AG09309 (cell line): ENCODE data around the gene ADPRHL1.
"Not testable (repeated sequence)": the region's sequence is repeated elsewhere in the genome, so short reads cannot be mapped to it uniquely, and the experiment has no call there.

Source experiments
- DNase-seq: peaks from one replicate; pipeline ENCODE4 v3.0.0-alpha.2; 2010; ENCODE audit warnings: low read depth
- H3K4me3 ChIP-seq: 2 replicates; pipeline ENCODE4 v1.5.1; 2011; ENCODE audit warnings: mild to moderate bottlenecking, low read depth, low read length, moderate library complexity; ENCODE audit not compliant: control insufficient read depth
- TF ChIP-seq, protein P1 (sequence below): IDR thresholded peaks from 2 replicates; pipeline ENCODE4 v1.5.1; 2011; ENCODE audit warnings: mild to moderate bottlenecking, low read depth, low read length, inconsistent platforms; ENCODE audit not compliant: insufficient read depth, control insufficient read depth; ENCODE audit errors: missing control alignments

ADPRHL1 gene

DNA sequence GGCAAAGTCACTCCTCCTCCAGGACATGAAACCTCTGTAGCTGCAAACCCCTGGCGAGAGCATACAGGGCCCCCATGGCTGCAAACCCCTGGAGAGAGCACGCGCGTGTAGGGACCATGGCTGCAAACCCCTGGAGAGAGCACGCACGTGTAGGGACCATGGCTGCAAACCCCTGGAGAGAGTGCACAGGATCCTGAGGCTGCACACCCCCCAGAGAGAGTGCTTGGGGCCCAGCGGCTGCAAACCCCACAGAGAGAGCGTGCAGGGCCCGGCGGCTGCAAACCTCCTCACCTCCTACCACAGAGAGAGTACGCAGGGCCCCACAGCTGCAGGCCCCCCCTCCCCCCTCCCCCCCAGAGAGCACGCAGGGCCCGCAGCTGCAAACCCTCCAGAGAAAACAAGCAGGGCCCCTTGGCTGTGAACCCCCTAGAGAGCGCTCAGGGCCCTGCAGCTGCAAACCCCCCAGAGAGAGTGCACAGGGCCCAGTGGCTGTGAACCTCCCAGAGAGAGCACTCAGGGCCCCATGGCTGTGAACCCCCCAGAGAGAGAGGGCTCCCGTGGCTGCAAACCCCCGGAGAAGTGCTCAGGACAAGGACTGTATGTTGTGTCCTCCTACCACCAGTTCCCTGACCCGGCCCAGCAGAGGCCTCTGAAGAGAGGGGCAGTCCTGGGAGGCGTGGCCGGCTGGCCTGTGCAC, 7.3 kb downstream of the ADPRHL1 start:
- DNase-seq: no peak
- no peak overlapping the region for H3K4me3 ChIP-seq
- TF ChIP-seq, protein P1, sequence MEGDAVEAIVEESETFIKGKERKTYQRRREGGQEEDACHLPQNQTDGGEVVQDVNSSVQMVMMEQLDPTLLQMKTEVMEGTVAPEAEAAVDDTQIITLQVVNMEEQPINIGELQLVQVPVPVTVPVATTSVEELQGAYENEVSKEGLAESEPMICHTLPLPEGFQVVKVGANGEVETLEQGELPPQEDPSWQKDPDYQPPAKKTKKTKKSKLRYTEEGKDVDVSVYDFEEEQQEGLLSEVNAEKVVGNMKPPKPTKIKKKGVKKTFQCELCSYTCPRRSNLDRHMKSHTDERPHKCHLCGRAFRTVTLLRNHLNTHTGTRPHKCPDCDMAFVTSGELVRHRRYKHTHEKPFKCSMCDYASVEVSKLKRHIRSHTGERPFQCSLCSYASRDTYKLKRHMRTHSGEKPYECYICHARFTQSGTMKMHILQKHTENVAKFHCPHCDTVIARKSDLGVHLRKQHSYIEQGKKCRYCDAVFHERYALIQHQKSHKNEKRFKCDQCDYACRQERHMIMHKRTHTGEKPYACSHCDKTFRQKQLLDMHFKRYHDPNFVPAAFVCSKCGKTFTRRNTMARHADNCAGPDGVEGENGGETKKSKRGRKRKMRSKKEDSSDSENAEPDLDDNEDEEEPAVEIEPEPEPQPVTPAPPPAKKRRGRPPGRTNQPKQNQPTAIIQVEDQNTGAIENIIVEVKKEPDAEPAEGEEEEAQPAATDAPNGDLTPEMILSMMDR: no peak

DNA sequence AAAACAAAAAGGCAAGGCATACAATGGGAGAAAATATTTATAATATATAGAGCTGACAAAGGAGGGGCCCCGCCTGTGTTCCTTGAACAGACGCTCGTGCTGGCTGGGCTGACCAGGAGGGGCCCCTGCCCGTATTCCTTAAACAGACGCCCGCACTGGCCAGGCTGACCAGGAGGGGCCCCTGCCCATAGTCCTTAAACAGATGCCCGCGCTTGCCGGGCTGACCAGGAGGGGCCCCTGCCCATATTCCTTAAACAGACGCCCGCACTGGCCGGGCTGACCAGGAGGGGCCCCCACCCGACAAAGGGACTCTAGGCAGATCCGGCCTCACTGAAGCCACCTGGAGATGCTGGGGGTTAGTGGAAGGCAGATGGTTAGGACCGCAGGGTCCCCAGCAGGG, 9.3 kb downstream of the ADPRHL1 start:
- H3K4me3 ChIP-seq: no peak overlapping the region
- DNase-seq: no peak
- TF ChIP-seq, protein P1: no peak

DNA sequence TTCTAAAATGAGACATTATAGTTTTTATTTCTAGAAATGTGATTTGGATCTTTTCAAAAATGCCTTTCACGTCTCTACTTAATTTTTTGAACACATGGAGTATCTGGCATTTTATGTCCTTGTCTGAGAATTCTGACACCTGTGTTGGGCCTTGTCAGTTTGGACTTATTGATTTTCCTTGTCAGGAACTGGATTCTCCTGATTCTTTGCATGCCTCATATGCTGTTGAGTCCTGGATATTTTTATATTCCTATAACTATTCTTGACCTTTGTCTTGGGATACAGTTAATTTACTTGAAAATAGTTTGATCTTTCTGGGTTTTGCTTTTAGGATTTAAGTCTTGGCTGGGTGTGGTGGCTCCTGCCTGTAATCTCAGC, 10.3 kb downstream of the ADPRHL1 start:
- TF ChIP-seq, protein P1: no peak
- DNase-seq: no peak
- no peak overlapping the region for H3K4me3 ChIP-seq

DNA sequence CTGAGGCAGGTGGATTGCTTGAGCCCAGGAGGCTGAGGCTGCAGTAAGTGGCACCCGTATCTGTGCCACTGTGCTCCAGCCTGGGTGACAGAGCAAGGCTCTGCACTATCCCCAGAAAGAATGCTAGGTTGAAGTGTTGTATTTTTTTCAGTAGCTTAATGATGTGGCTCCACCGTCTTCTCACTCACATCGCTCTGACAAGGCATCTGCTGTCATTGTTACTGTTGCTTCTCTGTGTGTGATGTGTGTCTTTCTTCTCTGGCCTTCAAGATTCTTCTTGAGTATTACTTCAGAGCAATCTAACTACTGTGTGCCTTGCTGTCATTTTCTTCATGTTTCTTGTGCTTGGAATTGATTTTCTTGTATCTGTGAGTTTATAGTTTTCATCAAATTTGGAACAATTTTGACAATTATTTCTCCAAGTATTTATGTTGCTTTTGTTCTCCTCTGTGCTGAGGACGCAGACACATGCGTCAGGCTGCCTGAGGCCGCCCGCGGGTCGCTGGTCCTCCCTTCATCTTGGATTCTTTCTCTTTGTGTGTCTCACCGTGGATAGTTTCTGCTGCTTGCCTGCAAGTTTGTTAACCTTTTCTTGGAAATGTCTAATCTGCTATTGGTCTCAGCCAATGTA, 10.8 kb downstream of the ADPRHL1 start:
- no peak overlapping the region for H3K4me3 ChIP-seq
- TF ChIP-seq, protein P1: no peak
- no peak for DNase-seq

DNA sequence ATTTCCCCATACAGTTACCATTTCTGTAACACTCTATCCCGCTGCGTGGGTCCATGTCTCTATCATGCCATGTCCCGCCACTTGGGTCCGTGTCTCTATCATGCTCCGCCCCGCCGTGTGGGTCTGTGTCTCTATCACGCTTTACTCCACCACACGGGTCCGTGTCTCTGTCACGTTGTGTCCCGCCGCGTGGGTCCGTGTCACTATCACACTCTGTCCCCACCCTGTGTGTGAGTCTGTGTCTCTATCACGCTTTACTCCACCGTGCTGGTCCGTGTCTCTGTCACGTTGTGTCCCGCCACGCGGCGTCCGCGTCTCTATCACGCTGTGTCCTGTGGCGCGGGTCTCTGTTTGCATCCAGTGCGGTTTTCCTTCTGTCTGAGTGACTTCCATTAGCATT, 11.6 kb downstream of the ADPRHL1 start:
- DNase-seq: no peak

DNA sequence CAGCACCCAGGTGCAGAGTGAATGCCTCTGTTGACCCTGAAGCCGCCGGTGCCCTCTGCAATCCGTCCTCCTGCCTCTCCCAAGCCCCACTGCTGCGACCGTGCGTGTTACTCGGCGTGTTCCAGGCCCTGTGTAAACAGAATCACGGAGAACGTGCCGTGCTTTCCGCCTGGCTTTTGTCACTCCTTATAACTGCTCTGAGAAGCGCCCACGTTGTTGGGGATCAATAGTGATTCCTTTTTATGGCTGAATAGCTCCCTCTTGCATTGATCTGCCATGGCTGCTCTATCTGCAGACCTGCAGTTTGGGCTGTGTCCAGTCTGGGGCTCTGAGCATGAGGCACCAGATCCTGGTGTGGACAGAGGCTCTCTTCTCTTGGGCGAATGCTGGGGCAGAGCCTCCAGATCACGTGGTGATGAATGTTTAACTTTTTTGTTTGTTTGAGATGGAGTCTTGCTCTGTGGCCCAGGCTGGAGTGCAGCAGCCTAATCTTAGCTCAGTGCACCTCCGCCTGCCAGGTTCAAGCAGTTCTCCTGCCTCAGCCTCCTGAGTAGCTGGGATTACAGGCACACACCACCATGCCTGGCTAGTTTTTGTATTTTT, 15.8 kb downstream of the ADPRHL1 start:
- TF ChIP-seq, protein P1: no peak
- DNase-seq: no peak
- no peak overlapping the region for H3K4me3 ChIP-seq

More for the DNA sequence above, 11.6 kb downstream of the ADPRHL1 start:
- TF ChIP-seq, protein P1: no peak
- H3K4me3 ChIP-seq: no peak overlapping the region

DNA sequence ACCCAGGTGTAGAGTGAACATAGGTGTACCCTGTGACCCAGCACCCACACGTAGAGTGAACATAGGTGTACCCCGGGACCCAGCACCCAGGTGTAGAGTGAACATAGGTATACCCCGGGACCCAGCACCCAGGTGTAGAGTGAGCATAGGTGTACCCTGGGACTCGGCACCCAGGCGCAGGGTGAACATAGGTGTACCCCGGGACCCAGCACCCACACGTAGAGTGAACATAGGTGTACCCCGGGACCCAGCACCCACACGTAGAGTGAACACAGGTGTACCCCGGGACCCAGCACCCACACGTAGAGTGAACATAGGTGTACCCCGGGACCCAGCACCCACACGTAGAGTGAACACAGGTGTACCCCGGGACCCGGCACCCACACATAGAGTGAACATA, 16.4 kb downstream of the ADPRHL1 start:
- not testable (repeated sequence) for H3K4me3 ChIP-seq, DNase-seq

DNA sequence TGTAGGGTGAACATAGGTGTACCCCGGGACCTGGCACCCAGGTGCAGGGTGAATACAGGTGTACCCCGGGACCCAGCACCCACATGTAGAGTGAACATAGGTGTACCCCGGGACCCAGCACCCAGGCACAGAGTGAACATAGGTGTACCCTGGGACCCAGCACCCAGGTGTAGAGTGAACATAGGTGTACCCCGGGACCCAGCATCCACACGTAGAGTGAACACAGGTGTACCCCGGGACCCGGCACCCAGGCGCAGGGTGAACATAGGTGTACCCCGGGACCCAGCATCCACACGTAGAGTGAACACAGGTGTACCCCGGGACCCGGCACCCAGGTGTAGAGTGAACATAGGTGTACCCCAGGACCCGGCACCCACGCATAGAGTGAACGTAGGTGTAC, 17.4 kb downstream of the ADPRHL1 start:
- not testable (repeated sequence) for H3K4me3 ChIP-seq, DNase-seq
